ENCODE data around the gene ODAD4.
"Not testable (repeated sequence)": the region's sequence is repeated elsewhere in the genome, so short reads cannot be mapped to it uniquely, and the experiment has no call there.

Gene ODAD4

GRCh38 chr17:42002175-42002791 is 71.9 kb downstream of the ODAD4 start:
- DNase-seq (ENCODE audit: low read depth in 3 of 3): no peak

DNA sequence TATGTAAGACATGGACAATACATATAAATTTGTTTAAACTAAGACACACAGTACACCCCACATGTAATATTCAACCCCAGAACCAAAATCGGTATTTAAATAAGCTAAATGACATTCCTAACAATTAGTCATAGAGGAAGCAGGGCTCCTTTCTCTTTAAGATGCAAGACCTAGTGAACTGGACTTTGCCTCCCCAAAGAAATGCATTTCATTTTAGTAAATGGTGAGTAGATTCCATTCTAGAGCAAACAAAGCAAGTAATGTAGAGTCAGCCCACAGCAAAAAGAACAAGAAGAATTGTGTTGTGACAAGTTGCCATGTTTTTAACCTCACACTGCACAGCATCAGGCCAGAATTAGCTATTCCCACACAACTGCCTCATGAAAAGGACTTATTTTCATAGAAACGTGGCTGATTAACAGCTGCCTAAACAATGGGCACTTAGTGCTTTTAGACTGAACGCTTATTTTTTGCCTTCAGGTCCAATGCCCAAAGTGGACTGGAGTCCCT is 72.4 kb downstream of the ODAD4 start:
- no peak for DNase-seq (ENCODE audit: low read depth in 3 of 3)

GRCh38 chr17:42005166-42005565 is 74.7 kb downstream of the ODAD4 start:
- DNase-seq (ENCODE audit: low read depth in 3 of 3): no peak

DNA sequence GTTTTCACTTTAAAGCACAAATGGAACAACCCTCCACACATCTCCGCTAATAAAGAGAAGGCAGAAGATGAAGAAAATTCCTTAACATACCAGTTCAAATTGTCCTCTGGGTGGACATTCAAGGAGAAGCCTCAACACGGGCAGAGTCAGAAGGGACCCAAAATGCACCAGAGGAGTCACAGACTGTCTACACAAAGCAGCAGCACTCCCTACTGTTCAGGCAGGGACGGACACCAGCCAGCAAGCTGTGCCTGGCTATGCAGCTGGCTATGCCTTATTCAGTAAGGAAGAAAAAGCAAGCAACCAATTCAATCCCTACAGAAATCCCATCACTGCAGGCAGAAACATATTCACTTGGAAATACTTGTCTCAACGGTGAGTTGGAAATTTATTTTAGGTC is 78.8 kb downstream of the ODAD4 start:
- no peak for DNase-seq (ENCODE audit: low read depth in 3 of 3)

DNA sequence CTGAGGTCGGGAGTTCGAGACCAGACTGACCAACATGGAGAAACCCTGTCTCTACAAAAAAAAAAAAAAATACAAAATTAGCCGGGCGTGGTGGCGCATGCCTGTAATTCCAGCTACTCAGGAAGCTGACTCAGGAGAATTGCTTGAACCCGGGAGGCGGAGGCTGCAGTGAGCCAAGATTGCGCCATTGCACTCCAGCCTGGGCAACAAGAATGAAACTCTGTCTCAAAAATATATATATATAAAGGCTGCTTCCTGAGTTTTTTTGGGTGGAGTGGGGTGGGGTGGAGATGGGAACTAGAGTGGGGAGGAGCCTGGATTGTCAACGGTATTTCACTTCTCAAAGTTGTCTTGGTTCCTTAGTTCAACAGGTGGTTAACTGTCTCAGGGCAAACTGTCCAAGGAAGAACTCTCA is 79.9 kb downstream of the ODAD4 start:
- not testable (repeated sequence) for DNase-seq (ENCODE audit: low read depth in 3 of 3)

DNA sequence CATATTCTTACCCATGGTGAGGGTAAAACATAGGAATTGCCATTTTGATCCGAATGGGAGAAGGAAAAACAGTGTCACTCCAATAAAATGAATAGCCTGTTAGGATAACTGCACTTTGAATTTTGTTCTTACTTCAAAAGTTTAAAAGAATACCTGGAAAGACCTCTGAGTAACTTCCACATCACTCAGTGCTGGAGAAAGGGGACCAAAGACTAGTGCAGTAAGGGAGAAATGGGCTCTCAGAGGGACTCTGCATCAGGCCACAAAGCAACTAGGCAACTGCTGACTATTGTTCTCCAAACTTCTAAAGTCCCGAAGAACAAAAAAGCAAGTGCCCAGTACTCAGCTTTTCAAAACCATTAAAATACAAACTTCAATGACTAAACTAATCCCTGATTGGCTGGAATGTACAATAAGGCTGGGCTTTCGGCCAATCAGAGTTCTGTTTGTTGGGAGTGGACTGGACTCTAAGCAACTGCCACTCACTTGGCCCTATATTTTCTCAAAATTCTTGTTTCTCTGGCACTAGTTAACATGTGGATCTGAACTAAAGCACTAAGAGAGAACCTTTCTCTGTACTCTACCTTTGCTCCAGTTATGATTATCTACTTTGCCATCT is 80.6 kb downstream of the ODAD4 start:
- no peak for DNase-seq (ENCODE audit: low read depth in 3 of 3)

GRCh38 chr17:42012363-42012762 is 81.9 kb downstream of the ODAD4 start:
- DNase-seq (ENCODE audit: low read depth in 3 of 3): not testable (repeated sequence)

- not testable (repeated sequence) for DNase-seq (ENCODE audit: low read depth in 3 of 3)
These were observed 83.3 kb downstream of the ODAD4 start for GRCh38 chr17:42013740-42014139.
